GM18505 (cell line): ENCODE results near the gene PEAR1.

Experiments used
- ATAC-seq: cut with Tn5 transposase; IDR thresholded peaks from one replicate; pipeline ENCODE4 v1.9.1; 2021; ENCODE audit not compliant: unreplicated experiment
- POLR2A ChIP-seq: IDR thresholded peaks from 4 replicates; pipeline ENCODE4 v1.6.1; 2011; ENCODE audit warnings: borderline replicate concordance; ENCODE audit not compliant: insufficient read depth, insufficient read length; ENCODE audit errors: extremely low read depth

PEAR1 gene, protein sequence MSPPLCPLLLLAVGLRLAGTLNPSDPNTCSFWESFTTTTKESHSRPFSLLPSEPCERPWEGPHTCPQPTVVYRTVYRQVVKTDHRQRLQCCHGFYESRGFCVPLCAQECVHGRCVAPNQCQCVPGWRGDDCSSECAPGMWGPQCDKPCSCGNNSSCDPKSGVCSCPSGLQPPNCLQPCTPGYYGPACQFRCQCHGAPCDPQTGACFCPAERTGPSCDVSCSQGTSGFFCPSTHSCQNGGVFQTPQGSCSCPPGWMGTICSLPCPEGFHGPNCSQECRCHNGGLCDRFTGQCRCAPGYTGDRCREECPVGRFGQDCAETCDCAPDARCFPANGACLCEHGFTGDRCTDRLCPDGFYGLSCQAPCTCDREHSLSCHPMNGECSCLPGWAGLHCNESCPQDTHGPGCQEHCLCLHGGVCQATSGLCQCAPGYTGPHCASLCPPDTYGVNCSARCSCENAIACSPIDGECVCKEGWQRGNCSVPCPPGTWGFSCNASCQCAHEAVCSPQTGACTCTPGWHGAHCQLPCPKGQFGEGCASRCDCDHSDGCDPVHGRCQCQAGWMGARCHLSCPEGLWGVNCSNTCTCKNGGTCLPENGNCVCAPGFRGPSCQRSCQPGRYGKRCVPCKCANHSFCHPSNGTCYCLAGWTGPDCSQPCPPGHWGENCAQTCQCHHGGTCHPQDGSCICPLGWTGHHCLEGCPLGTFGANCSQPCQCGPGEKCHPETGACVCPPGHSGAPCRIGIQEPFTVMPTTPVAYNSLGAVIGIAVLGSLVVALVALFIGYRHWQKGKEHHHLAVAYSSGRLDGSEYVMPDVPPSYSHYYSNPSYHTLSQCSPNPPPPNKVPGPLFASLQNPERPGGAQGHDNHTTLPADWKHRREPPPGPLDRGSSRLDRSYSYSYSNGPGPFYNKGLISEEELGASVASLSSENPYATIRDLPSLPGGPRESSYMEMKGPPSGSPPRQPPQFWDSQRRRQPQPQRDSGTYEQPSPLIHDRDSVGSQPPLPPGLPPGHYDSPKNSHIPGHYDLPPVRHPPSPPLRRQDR

GRCh38 chr1:156893048-156893953 is at the start of gene PEAR1:
Gene PEAR1, plus strand, starts transcription at chr1:156893718. Its CDS starts 10,209 bp downstream, at chr1:156903927.
- ATAC-seq, result no peak
- no peak for TF ChIP-seq POLR2A

GRCh38 chr1:156844102-156844501 is 49.4 kb upstream of the PEAR1 start:
- ATAC-seq, result no peak
- no peak for TF ChIP-seq POLR2A

- TF ChIP-seq POLR2A, result no peak
- no peak for ATAC-seq
Measured at GRCh38 chr1:156844638-156845037, 48.9 kb upstream of the PEAR1 start.

GRCh38 chr1:156845055-156845952 is 48.2 kb upstream of the PEAR1 start:
- no peak for ATAC-seq

GRCh38 chr1:156845953-156846545 is 47.5 kb upstream of the PEAR1 start:
- ATAC-seq, result no peak
- no peak for TF ChIP-seq POLR2A

More at GRCh38 chr1:156845055-156845952, 48.2 kb upstream of the PEAR1 start:
- TF ChIP-seq POLR2A, result no peak

DNA sequence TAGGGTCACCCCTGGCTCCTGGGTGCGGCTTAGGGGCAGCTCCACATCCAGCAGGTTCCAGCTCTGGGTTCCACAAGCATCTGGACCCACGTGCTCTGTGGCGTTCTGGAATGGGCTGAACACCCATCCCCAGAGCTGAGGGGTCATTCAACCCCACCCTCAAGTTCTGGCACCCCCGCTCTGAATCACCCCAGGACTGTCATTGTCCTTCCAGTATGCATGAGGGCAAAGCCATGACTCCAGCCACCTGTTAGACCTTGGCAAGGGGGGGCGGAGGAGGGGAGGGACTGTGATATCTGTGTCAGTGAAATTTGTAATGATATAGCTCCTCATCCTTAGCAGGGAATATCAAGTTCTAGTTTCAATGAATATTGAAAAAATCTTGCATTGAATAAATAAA is 46.9 kb upstream of the PEAR1 start:
- ATAC-seq, result no peak
- no peak for TF ChIP-seq POLR2A

DNA sequence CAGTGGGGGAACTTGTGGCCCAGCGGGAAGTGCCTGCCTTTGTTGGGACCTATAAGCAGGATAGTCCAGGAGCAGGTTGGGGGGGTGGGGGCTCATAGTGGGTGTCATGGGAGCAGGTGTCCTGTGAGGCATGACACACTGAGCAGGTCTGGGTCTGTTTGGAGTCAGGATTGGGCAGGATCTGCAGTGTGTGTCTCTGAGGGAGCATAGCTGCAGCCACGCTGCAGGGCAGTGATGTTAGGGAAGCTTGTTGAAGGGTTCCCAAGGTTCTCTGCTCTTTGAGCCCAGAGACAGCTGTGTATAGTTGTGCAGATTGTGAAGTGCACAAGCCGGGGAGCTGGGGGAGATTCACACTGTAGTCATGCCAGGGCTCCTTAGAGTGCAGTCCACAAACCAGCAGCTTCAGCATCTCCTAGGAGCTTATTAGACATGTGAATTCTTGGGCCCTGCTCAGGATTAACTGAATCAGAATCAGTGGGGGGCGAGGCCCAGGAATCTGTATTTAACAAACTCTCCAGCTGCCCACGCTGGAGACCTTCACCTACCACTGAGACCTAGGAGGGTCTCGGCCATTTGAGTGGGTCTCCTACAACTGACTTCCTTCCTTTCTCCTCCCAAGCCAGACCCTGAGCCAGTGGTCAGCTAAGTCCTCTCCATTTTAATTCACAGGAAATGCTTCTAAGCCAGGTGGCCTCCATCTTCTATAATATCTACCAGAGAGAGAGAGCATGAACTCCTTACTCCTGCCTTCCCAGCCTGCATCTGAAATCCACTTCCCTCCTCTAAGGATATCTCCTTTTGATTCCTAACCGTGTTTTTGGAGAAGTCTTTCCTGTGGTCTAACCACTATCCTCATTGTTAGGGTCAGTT is 45.7 kb upstream of the PEAR1 start:
- no peak for TF ChIP-seq POLR2A
- ATAC-seq, result no peak

DNA sequence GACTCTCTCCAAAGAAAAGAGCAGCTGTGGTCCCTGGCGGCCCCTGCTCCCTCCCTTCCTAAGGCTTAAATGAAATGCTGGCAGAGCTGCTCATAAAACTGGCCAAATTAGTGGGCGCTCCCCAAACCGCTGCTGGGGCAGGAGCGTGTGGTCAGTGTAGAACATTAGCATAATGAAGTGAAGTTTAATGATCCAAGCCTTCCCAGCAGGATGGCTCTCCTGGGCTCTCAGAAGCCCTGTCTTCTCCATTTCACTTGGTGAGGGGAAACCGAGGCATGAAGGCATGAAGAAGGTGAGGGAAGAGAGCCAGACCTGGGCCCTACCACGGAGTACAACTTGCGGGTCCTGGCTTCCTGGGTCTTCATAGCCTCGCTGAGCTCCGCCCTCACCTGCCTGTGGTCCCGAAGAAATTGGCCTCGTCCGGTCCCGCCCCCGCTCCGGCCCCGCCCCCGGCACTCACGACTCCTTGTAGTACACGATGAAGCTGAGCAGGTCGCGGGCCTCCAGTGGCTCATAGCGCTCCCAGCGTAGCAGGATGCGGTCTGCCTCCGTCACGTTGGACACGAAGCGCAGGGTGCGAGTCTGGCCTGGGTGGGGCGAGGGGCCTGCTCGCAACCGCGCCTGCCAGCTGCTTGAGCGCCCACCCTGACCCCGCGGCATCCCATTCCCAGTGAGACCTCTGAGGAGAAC is 44.9 kb upstream of the PEAR1 start:
- no peak for TF ChIP-seq POLR2A
- no peak for ATAC-seq

GRCh38 chr1:156849151-156849496 is 44.4 kb upstream of the PEAR1 start:
- TF ChIP-seq POLR2A, result no peak
- no peak for ATAC-seq

- ATAC-seq, result no peak
- TF ChIP-seq POLR2A, result no peak
Measured at GRCh38 chr1:156851779-156852417, 41.6 kb upstream of the PEAR1 start.
